ENCODE data around the gene ACTR3. TPM values are rescaled to one million over a fixed set of nuclear protein-coding genes. Genes with fewer than 3 reads are reported as not detected.
A peak's percentile ranks its signal among the peaks of the same experiment; 100 is the strongest.
"Not testable (repeated sequence)": the region's sequence is repeated elsewhere in the genome, so short reads cannot be mapped to it uniquely, and the experiment has no call there.

Gene ACTR3
- total RNA-seq, 1 donor from 2014 or later = 285 TPM

- no peak for DNase-seq (ENCODE audit: low read depth)
These were observed 12.1 kb downstream of the ACTR3 start for GRCh38 chr2:113901943-113902342.

- DNase-seq (ENCODE audit: low read depth) = no peak
These were observed 16.0 kb downstream of the ACTR3 start for GRCh38 chr2:113905886-113906285.

- DNase-seq (ENCODE audit: low read depth) = no peak
These were observed 16.8 kb downstream of the ACTR3 start for GRCh38 chr2:113906647-113907046.

GRCh38 chr2:113907297-113907696, 17.4 kb downstream of the ACTR3 start:
- no peak for DNase-seq (ENCODE audit: low read depth)

- no peak for DNase-seq (ENCODE audit: low read depth)
These were observed 20.3 kb downstream of the ACTR3 start for GRCh38 chr2:113910110-113910717.

GRCh38 chr2:113910967-113911678, 21.2 kb downstream of the ACTR3 start:
- peak; percentile 69 for DNase-seq (ENCODE audit: low read depth)

GRCh38 chr2:113915082-113915819, 25.4 kb downstream of the ACTR3 start:
- DNase-seq (ENCODE audit: low read depth) = no peak

- no peak for DNase-seq (ENCODE audit: low read depth)
These were observed 28.3 kb downstream of the ACTR3 start for GRCh38 chr2:113918229-113918628.

- no peak for DNase-seq (ENCODE audit: low read depth)
These were observed 31.1 kb downstream of the ACTR3 start for GRCh38 chr2:113920996-113921395.

GRCh38 chr2:113922335-113922734, 32.4 kb downstream of the ACTR3 start:
- no peak for DNase-seq (ENCODE audit: low read depth)

- DNase-seq (ENCODE audit: low read depth) = no peak
These were observed 32.9 kb downstream of the ACTR3 start for GRCh38 chr2:113922784-113923183.

GRCh38 chr2:113925884-113926283, 36.0 kb downstream of the ACTR3 start:
- DNase-seq (ENCODE audit: low read depth) = no peak

- no peak for DNase-seq (ENCODE audit: low read depth)
These were observed 36.4 kb downstream of the ACTR3 start for GRCh38 chr2:113926314-113926713.

GRCh38 chr2:113930448-113930847, 40.6 kb downstream of the ACTR3 start:
- DNase-seq (ENCODE audit: low read depth) = no peak

- DNase-seq (ENCODE audit: low read depth) = no peak
These were observed 47.6 kb downstream of the ACTR3 start for GRCh38 chr2:113937501-113937900.

GRCh38 chr2:113940891-113941290, 51.0 kb downstream of the ACTR3 start:
- DNase-seq (ENCODE audit: low read depth) = no peak

GRCh38 chr2:113945784-113946183, 55.9 kb downstream of the ACTR3 start:
- not testable (repeated sequence) for DNase-seq (ENCODE audit: low read depth)

- not testable (repeated sequence) for DNase-seq (ENCODE audit: low read depth)
These were observed 61.0 kb downstream of the ACTR3 start for GRCh38 chr2:113950906-113951305.

- DNase-seq (ENCODE audit: low read depth) = no peak
These were observed 71.1 kb downstream of the ACTR3 start for GRCh38 chr2:113961000-113961399.

GRCh38 chr2:113962692-113963480, 73.0 kb downstream of the ACTR3 start:
- DNase-seq (ENCODE audit: low read depth) = peak; percentile 58

- DNase-seq (ENCODE audit: low read depth) = no peak
These were observed 74.1 kb downstream of the ACTR3 start for GRCh38 chr2:113963965-113964364.

- DNase-seq (ENCODE audit: low read depth) = no peak
These were observed 74.5 kb downstream of the ACTR3 start for GRCh38 chr2:113964436-113964835.

All from myocyte (in vitro differentiated cells).